H1 (cell line): ENCODE data around the gene TRIM41. TPM values are rescaled to one million over a fixed set of nuclear protein-coding genes. Genes with fewer than 3 reads are reported as not detected.

Source experiments
- CTCF ChIA-PET: fragments of 300-600 bp; sonication (Branson Sonifier 250); formaldehyde crosslinking; loops from one replicate; lab custom pipeline; 2021; ENCODE audit not compliant: partially characterized antibody; lab: Charles Lee
- POLR2A ChIA-PET: fragments of 300-600 bp; sonication (Branson Sonifier 250); formaldehyde crosslinking; loops from one replicate; lab custom pipeline; 2021; ENCODE audit warnings: inconsistent platforms; ENCODE audit not compliant: partially characterized antibody; lab: Charles Lee
- DNase-seq, 2 experiments: peaks; one replicate each; pipeline versions ENCODE4 v3.0.0 to v3.0.0-alpha.2; 2010 to 2022; ENCODE audit warnings: low spot score in 2 of 2, low read depth in 1 of 2, mixed read lengths in 1 of 2
- FAIRE-seq: peaks from 2 replicates; lab custom pipeline; 2011; peaks lifted over from hg19 to GRCh38; lab: Jason Lieb, UNC
- H2AFZ ChIP-seq: 2 replicates; pipeline ENCODE4 v1.8.1; 2012; ENCODE audit warnings: low read length, inconsistent platforms
- H2AK5ac ChIP-seq: 2 replicates; pipeline ENCODE4 v1.6.1; 2013; ENCODE audit warnings: low read depth, low read length
- H2BK120ac ChIP-seq: replicated peaks from 2 replicates; pipeline ENCODE3; 2013; ENCODE audit warnings: low read depth, low read length, inconsistent platforms
- H2BK12ac ChIP-seq: 2 replicates; pipeline ENCODE4 v1.6.1; 2013; ENCODE audit warnings: low read depth, low read length
- H2BK15ac ChIP-seq: 2 replicates; pipeline ENCODE4 v1.6.1; 2013; ENCODE audit warnings: low read length
- H2BK20ac ChIP-seq: 2 replicates; pipeline ENCODE4 v1.6.1; 2013; ENCODE audit warnings: low read length
- H2BK5ac ChIP-seq: 2 replicates; pipeline ENCODE4 v1.6.1; 2013; ENCODE audit warnings: low read depth, low read length
- H3K14ac ChIP-seq: 2 replicates; pipeline ENCODE4 v1.6.1; 2013; ENCODE audit warnings: inconsistent platforms; ENCODE audit not compliant: insufficient read length
- H3K18ac ChIP-seq: 2 replicates; pipeline ENCODE4 v1.6.1; 2013; ENCODE audit warnings: low read length; ENCODE audit errors: extremely low read depth
- H3K23ac ChIP-seq: 2 replicates; pipeline ENCODE4 v1.6.1; 2013; ENCODE audit warnings: inconsistent platforms; ENCODE audit not compliant: insufficient read length
- H3K23me2 ChIP-seq: 2 replicates; pipeline ENCODE4 v1.6.1; 2013; ENCODE audit warnings: low read depth, low read length
- H3K27ac ChIP-seq: 2 replicates; pipeline ENCODE4 v1.6.1; 2011; ENCODE audit warnings: low read depth, low read length, inconsistent platforms
- H3K27me3 ChIP-seq, 4 experiments: replicated peaks in 1 of 4; 1 replicate in 1 of 4; 2 replicates in 3 of 4; pipeline versions ENCODE4 v1.6.1 to v1.8.1; 2011 to 2013; ENCODE audit warnings: low read length in 3 of 4, mild to moderate bottlenecking in 3 of 4, inconsistent platforms in 2 of 4, mixed read lengths in 2 of 4, moderate library complexity in 1 of 4; ENCODE audit not compliant: control insufficient read depth in 3 of 4, insufficient read depth in 3 of 4; ENCODE audit errors: extremely low read depth in 1 of 4
- H3K36me3 ChIP-seq, 4 experiments: 2 replicates each; pipeline versions ENCODE4 v1.6.1 to v1.8.1; 2011 to 2013; ENCODE audit warnings: mild to moderate bottlenecking in 4 of 4, low read length in 3 of 4, moderate library complexity in 2 of 4, control low read depth in 1 of 4, inconsistent platforms in 1 of 4; ENCODE audit not compliant: insufficient read depth in 4 of 4, control insufficient read depth in 2 of 4
- H3K4ac ChIP-seq: replicated peaks from 2 replicates; pipeline ENCODE3; 2013; ENCODE audit warnings: low read length, low read depth, mixed read lengths, inconsistent platforms; ENCODE audit not compliant: insufficient read length
- H3K4me1 ChIP-seq, 4 experiments: replicated peaks in 1 of 4; 1 replicate in 1 of 4; 2 replicates in 3 of 4; pipeline versions ENCODE4 v1.6.1 to v1.8.1; 2011 to 2013; ENCODE audit warnings: low read length in 3 of 4, inconsistent platforms in 2 of 4, mixed read lengths in 1 of 4; ENCODE audit not compliant: insufficient read depth in 4 of 4, control insufficient read depth in 3 of 4
- H3K4me2 ChIP-seq, 2 experiments: 2 replicates each; pipeline versions ENCODE4 v1.6.1 to v1.8.1; 2011 to 2013; ENCODE audit warnings: low read depth in 2 of 2, low read length in 2 of 2, control low read depth in 1 of 2, inconsistent platforms in 1 of 2, mild to moderate bottlenecking in 1 of 2; ENCODE audit not compliant: insufficient read depth in 1 of 2
- H3K4me3 ChIP-seq, 4 experiments: fragments of 200-600, 300-600 bp in 1 of 4; sonication (generic), shearing (Covaris generic), sonication (Bioruptor Twin) in 1 of 4; 2 replicates each; pipeline versions ENCODE4 v1.5.1 to v1.8.1; 2011 to 2016; ENCODE audit warnings: low read length in 4 of 4, low read depth in 3 of 4, control low read depth in 2 of 4, inconsistent platforms in 2 of 4, mild to moderate bottlenecking in 2 of 4, mixed read lengths in 1 of 4, moderate library complexity in 1 of 4; ENCODE audit not compliant: insufficient read depth in 2 of 4; ENCODE audit errors: extremely low read depth in 1 of 4
- H3K56ac ChIP-seq: replicated peaks from 2 replicates; pipeline ENCODE3; 2013; ENCODE audit warnings: low read depth, mild to moderate bottlenecking, mixed read lengths, low read length, inconsistent platforms; ENCODE audit not compliant: insufficient read length
- H3K79me1 ChIP-seq: 2 replicates; pipeline ENCODE4 v1.6.1; 2013; ENCODE audit warnings: low read depth, low read length, control low read depth
- H3K79me2 ChIP-seq, 2 experiments: 2 replicates each; pipeline versions ENCODE4 v1.6.1 to v1.8.1; 2012 to 2013; ENCODE audit warnings: low read length in 2 of 2, mild to moderate bottlenecking in 2 of 2, inconsistent platforms in 1 of 2; ENCODE audit not compliant: insufficient read depth in 2 of 2, control insufficient read depth in 1 of 2
- H3K9ac ChIP-seq, 4 experiments: replicated peaks in 1 of 4; 1 replicate in 1 of 4; 2 replicates in 3 of 4; pipeline versions ENCODE4 v1.6.1 to v1.8.1; 2011 to 2013; ENCODE audit warnings: low read depth in 3 of 4, low read length in 3 of 4, control low read depth in 2 of 4, mild to moderate bottlenecking in 2 of 4, moderate library complexity in 2 of 4, inconsistent platforms in 1 of 4; ENCODE audit errors: extremely low read depth in 1 of 4
- H3K9me3 ChIP-seq, 2 experiments: 2 replicates each; pipeline versions ENCODE4 v1.6.1 to v1.8.1; 2012 to 2013; ENCODE audit warnings: mild to moderate bottlenecking in 2 of 2, moderate library complexity in 2 of 2, control low read depth in 1 of 2, inconsistent platforms in 1 of 2, low read depth in 1 of 2, low read length in 1 of 2, mixed read lengths in 1 of 2; ENCODE audit not compliant: insufficient read depth in 2 of 2
- H4K20me1 ChIP-seq, 2 experiments: replicated peaks in 1 of 2; 2 replicates each; pipeline versions ENCODE3 to v1.8.1; 2011 to 2013; ENCODE audit warnings: inconsistent platforms in 2 of 2, low read length in 2 of 2, mild to moderate bottlenecking in 1 of 2; ENCODE audit not compliant: insufficient read depth in 2 of 2, control insufficient read depth in 1 of 2
- H4K5ac ChIP-seq: 2 replicates; pipeline ENCODE4 v1.6.1; 2013; ENCODE audit warnings: low read length, low read depth, mixed read lengths, inconsistent platforms; ENCODE audit not compliant: insufficient read length
- H4K8ac ChIP-seq: 2 replicates; pipeline ENCODE4 v1.8.0; 2013; ENCODE audit warnings: mild to moderate bottlenecking, moderate library complexity, low read length, inconsistent platforms; ENCODE audit not compliant: insufficient read depth; ENCODE audit errors: extremely low read depth
- H4K91ac ChIP-seq: replicated peaks from 2 replicates; pipeline ENCODE3; 2013; ENCODE audit warnings: low read length, mixed read lengths, inconsistent platforms; ENCODE audit not compliant: insufficient read length
- ASH2L ChIP-seq: fragments of 200-600, 300-600 bp; sonication (generic); IDR thresholded peaks from one replicate; pipeline ENCODE4 v1.7.1; 2017; ENCODE audit warnings: low read length
- EZH2 ChIP-seq: fragments of 200-600 bp; sonication (generic); IDR thresholded peaks from 2 replicates; pipeline ENCODE4 v1.7.1; 2012; ENCODE audit warnings: low read depth, mild to moderate bottlenecking, moderate library complexity, low read length, inconsistent platforms; ENCODE audit not compliant: severe bottlenecking
- HDAC6 ChIP-seq: IDR thresholded peaks from one replicate; pipeline ENCODE4 v1.7.1; 2012; ENCODE audit warnings: low read depth, mild to moderate bottlenecking, inconsistent platforms, low read length, moderate library complexity
- KDM4A ChIP-seq: IDR thresholded peaks from one replicate; pipeline ENCODE4 v1.7.1; 2012; ENCODE audit warnings: low read depth, mild to moderate bottlenecking, moderate library complexity, low read length, inconsistent platforms; ENCODE audit not compliant: severe bottlenecking
- PHF8 ChIP-seq: fragments of 200-600 bp; sonication (generic); conservative IDR thresholded peaks from 2 replicates; pipeline ENCODE4 v1.7.1; 2012; ENCODE audit warnings: low read depth, mild to moderate bottlenecking, inconsistent platforms, low read length, moderate library complexity
- RXRA ChIP-seq: IDR thresholded peaks from 2 replicates; pipeline ENCODE4 v1.6.1; 2011; ENCODE audit warnings: low read depth, mild to moderate bottlenecking, low read length, moderate library complexity; ENCODE audit not compliant: insufficient read depth
- SAP30 ChIP-seq: fragments of 300-600 bp; sonication (generic); IDR thresholded peaks from 2 replicates; pipeline ENCODE4 v1.7.1; 2012; ENCODE audit warnings: low read length, moderate library complexity, mild to moderate bottlenecking, inconsistent platforms; ENCODE audit not compliant: insufficient read depth, insufficient replicate concordance
- SIN3A ChIP-seq, 2 experiments: IDR thresholded peaks in 1 of 2; conservative IDR thresholded peaks in 1 of 2; 2 replicates each; pipeline ENCODE4 v1.6.1; 2011 to 2012; ENCODE audit warnings: low read length in 2 of 2, improper control_type of control experiment in 1 of 2, low read depth in 1 of 2, mild to moderate bottlenecking in 1 of 2
- SUZ12 ChIP-seq: fragments of 200-600 bp; sonication (generic); IDR thresholded peaks from 2 replicates; pipeline ENCODE4 v1.6.1; 2012; ENCODE audit warnings: mild to moderate bottlenecking, inconsistent platforms, low read length, moderate library complexity, mixed read lengths
- WGBS, 2 experiments: shearing (Covaris generic) in 1 of 2; methylation state at CpG; one replicate each; pipeline versions ENCODE4 v1.1.6 to v1.1.7; 2013 to 2015; ENCODE audit warnings: low lambda C conversion rate in 2 of 2, mixed read lengths in 2 of 2, inconsistent platforms in 1 of 2, low coverage in 1 of 2, missing lambda C conversion rate in 1 of 2; ENCODE audit not compliant: insufficient replicate concordance in 2 of 2, insufficient coverage in 1 of 2, insufficient read length in 1 of 2; ENCODE audit errors: extremely low coverage in 1 of 2, missing lambda C conversion rate in 1 of 2; 5-methylcytosine and 5-hydroxymethylcytosine counted together
- polyA plus RNA-seq, 7 experiments: library from polyadenylated mRNA; depleted of rRNA in 3 of 7; stranded (reverse) in 5 of 7; unstranded in 2 of 7; fragments of >200 nt in 5 of 7; fragments of 200-250 nt in 2 of 7; gene quantifications; 1 replicate in 5 of 7; 2 replicates in 1 of 7; 4 replicates in 1 of 7; pipeline versions ENCODE4 v1.2.1 to v1.2.3, GENCODE V29; 2011 to 2013; ENCODE audit warnings: missing spikeins in 2 of 7, mixed read lengths in 2 of 7
- total RNA-seq: library from RNA; stranded (reverse); fragmentation: NEBNext Ultra II Directional; extraction: Animal tissue kit (Norgen Biotek cat#: 25700); gene quantifications from 2 replicates; pipeline ENCODE4 v1.2.1, GENCODE V29; 2021

The TRIM41 gene
- total and polyA plus RNA-seq, 2 of the 8 experiments (the other 6 are each of a cell fraction or from before 2014, with no cell fraction given) = 12.9 to 21.6 TPM

DNA sequence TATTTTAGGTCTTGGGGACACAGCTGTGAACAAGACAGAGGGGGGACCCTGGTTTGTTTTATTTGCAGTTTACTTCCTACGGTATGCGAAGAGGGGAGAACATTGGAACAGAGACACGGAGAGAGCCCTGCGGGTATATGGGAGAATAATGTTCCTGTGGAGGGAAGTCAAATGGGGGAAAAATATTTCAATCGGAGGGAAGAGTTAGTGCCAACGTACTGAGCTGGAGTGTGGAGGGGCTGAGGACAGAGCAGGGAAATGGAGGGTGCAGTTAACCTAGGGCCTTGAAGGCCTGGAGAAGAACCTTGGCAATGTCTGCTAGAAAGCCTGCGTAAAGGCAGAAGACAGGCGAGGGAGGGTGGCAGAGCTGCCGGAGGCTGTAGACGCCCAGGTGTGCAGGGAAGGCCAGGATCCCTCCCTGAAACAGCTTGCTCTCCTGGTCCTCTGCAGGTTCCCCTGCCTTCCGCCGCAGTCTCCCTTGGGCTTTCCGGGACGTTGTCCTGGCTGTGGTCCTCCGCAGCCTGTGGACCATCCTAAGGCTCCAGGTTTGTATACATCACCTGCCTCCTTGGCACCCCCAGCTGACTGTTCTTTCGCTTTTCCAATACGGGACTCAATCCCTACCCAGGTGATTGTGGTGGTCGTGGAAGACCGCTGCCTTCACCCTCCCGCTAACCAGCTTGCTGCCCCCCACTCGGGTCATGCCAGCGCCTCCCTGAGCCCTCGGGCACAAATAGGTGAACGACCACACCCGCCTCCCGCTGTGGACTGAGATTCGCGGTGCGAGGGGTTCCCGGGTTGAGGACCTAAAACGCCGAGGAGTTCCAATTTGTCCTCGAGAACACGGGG is 22.6 kb downstream of the TRIM41 start:
- Histone ChIP-seq H3K23ac (no peak overlapping the region), H3K4me1 (peaks cover 8 to 19% (median 14%) of the 10 kb centered on the region in 4 experiments), H2BK5ac (peak overlapping the region; percentile 69), H3K36me3 (peaks cover 21 to 52% (median 23%) of the 10 kb centered on the region in 4 experiments), H3K4me2 (peak overlapping the region; percentile 95 to 97), H2BK20ac (no peak overlapping the region), H4K8ac (peak overlapping the region; percentile 73; the same call in 1 of the 2 replicates), H4K91ac (peak overlapping the region; percentile 85), H3K14ac (no peak overlapping the region), H2BK12ac (peak overlapping the region; percentile 62; the same call in 1 of the 2 replicates), H3K9me3 (no peaks in the 10 kb centered on the region), H2AFZ (0 out of 2 replicates have a peak overlapping the region, but pooled peaks have one; percentile 52), H3K4ac (peak overlapping the region; percentile 74), H4K5ac (peak overlapping the region; percentile 75), H2AK5ac (peak overlapping the region; percentile 48; the same call in 1 of the 2 replicates), H3K79me2 (peaks cover 44 to 82% of the 10 kb centered on the region in 2 experiments), H3K79me1 (peaks cover 11% of the 10 kb centered on the region), H3K27me3 (no peaks in the 10 kb centered on the region), H3K4me3 (peak overlapping the region; percentile 76 to 100 (median 86)), H3K56ac (peak overlapping the region; percentile 60), H2BK15ac (no peak overlapping the region), H3K18ac (peak overlapping the region; percentile 26), H3K9ac (peak overlapping the region; percentile 51 to 87 (median 72)), H2BK120ac (no peak overlapping the region), H3K23me2 (peaks cover 17% of the 10 kb centered on the region), H4K20me1 (peaks cover 18 to 21% of the 10 kb centered on the region in 2 experiments), H3K27ac (peak overlapping the region; percentile 24)
- WGBS, 2 experiments = 29% methylated on average over 34 of the region's 34 CpGs; no CpG with 5 or more reads in 1 of the 2 experiments
- TF ChIP-seq KDM4A = no peak
- TF ChIP-seq HDAC6 = no peak
- no peak for TF ChIP-seq EZH2
- TF ChIP-seq SUZ12 = no peak
- TF ChIP-seq ASH2L = peak; percentile 9
- TF ChIP-seq RXRA = no peak
- no peak for TF ChIP-seq PHF8
- TF ChIP-seq SIN3A (conservative IDR thresholded peaks at IDR 0.05 in 1 of 2, IDR thresholded peaks at IDR 0.05 in 1 of 2; ENCODE audit: low read depth in 1 of 2, low read length in 2 of 2) = 0 out of 4 replicates have a peak, but pooled peaks of 1 of the 2 experiments have one; percentile 4
- peak; percentile 62 for TF ChIP-seq SAP30
- FAIRE-seq (no peak), DNase-seq (peak in 1 of 2 experiments; percentile 71)
- POLR2A ChIA-PET = interaction anchor here (0.8 to 34.2 kb wide), 11 partner anchors 4 to 61 kb away, joined by 3 to 1334 read pairs (median 25); partner anchors contain the start of genes RACK1, TRIM41, TRIM52 and TRIM7
- CTCF ChIA-PET = interaction anchor here (0.6 to 1.1 kb wide), 6 partner anchors 13 to 77 kb away, joined by 3 to 6 read pairs (median 4); no protein-coding TSS in a partner anchor
